Midbrain (tissue), 1 donor: ENCODE data around the gene BCL2.
"Not testable (repeated sequence)": the region's sequence is repeated elsewhere in the genome, so short reads cannot be mapped to it uniquely, and the experiment has no call there.

ENCODE experiments used
- DNase-seq: peaks from one replicate; lab custom pipeline; 2025; lab: John Stamatoyannopoulos, UW

Gene BCL2

DNA sequence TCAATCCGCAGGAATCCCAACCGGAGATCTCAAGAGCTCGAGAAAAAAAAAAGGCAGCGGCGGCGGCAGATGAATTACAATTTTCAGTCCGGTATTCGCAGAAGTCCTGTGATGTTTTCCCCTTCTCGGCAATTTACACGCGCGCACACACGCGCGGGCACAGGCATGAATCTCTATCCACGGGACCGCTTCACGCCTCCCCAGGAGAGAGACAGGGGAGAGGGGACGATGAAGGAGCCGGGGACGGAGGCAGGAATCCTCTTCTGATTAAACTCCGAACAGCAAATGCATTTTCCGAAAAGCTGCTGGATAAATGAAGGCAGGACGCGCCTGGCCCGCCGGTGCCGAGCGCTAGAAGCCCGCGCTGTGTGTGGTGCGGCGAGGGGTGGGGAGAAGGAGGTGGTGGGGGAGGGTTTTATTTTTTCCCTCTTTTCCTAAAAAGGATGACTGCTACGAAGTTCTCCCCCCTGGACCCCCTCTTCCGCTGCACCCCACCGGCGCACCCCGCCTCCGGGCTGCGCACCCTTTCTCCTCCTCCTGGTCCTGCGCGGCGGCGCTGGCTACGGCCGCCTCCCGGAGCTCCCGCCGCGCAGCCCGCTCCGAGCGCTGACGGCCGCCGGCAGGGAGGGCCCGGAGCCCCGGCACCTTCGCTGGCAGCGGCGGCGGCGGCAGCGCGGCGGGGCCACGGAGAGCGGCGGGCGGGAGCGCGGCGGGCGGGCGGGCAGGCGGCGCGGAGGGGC is at the start of gene BCL2:
Gene BCL2 (minus strand): TSS at position 387 of the 740 bp plus-strand sequence.
- peak; percentile 80 for DNase-seq

DNA sequence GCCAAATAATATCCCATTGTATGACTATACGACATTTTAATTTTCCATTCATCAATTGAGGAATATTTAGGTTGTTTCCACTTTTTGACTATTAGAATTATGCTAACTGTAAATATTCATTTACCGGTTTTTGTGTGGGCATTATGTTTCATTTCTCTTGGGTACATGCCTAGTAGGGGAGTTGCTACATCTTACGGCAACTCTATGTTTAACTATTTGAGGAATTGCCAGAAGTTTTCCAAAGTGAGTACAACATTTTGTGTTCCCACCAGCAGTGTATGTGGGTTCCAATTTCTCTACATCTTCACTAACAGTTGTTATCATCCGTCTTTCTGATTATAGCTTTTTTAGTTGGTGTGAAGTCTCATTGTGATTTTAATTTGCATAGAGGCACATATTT is 49.0 kb upstream of the BCL2 start:
- DNase-seq = no peak

DNA sequence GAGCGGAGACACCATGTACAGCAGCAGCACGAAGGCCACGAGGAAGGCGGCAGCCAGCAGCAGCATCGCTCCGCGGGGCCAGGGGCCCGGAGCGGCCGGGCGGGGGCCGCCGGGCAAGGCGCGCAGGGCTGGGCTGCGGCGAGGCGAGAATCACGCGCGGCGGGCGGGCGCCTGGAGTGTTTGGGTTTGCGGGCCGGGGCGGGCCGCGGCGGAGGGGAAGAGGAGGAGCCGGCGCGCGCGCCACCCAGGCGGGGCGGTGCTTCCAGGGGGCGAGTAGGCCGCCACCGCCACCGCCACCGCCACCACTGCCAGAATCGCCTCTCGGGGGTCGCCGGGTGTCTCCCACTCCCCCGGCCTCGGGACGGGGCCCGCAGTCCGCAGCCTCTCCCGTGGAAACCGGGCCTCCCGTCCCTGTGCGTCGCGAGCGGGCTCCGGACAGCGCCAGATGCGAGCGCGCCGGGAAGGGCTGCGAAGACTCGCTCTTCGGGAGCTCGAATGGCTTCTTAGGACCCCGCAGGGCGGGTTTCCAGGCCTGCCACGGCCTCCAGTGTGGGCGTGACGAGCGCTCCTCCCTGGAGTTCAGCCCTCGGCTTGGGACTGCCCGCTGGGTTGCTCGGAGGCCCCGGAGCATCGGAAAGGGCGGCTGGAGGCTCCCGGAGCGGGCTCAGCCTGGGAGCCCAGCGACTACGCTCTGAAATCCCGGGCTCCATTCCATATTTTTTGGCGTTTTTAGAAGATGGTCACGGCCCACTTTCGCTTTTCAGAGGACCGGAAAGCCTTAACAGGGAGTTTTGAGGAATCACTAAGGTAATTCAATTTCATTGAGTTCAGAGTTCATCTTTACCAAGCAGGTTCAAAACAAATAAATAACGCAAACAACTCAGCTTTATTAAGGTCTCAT is 47.7 kb upstream of the BCL2 start, which contains the start of gene KDSR:
Gene KDSR (minus strand): TSS at position 154 of the 901 bp plus-strand sequence. CDS start 88 bp downstream, at position 66.
- peak; percentile 95 for DNase-seq

DNA sequence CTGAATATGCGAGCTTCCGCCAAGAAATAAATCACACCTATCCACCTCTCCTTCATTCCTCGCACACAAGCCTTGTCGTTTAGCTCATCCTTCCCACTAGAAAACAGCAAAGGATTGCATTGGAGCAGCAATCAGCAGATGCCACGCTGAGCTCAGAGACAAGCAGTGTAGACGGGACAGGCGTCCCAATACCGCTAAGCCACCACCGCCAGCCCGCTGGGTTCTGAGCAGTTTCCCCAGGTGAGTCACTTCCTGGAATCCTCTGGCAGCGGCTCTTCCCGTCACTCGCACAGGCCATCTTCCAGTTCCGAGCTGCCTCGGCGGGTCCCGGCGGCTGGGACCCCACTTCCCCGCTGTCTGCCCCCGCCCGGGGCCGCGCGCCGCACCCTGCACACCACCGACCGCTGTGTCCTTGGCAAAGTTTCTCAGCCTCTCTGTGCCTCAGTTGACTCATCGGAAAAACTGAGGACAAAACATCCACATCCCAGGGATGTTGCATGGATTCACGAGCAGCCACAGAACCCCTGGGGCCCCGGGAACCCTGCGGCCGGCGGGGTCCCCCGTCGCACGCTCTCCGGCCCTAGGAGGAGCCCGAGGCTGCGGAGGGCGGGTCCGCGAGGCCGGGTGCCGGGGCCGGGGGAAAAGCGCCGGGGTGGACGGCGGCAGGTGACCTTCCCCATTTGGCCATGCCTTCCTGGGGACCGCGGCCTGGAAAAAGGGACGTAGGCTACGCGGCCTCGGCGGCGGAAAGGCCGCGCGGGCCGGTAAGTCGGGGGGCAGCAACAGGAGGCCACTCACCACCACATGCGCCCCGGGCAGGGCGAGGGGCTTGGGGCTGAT is 46.9 kb upstream of the BCL2 start:
- no peak for DNase-seq

DNA sequence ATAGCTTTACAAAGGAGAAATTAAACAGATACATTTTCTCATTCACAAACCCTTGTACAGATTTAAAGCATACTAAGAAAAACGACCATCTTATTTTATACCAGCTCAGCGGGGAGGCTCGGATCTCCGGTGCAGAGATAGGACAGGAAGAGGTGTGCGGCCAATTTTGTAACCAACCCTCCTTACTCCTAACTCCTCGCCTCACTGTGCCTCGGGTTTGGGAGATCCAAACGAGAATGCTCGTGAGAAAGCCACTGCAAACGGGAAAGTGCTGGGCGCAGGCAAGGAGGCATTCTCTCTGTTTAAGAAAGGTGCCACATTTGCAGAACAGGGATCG is 46.3 kb upstream of the BCL2 start:
- no peak for DNase-seq

DNA sequence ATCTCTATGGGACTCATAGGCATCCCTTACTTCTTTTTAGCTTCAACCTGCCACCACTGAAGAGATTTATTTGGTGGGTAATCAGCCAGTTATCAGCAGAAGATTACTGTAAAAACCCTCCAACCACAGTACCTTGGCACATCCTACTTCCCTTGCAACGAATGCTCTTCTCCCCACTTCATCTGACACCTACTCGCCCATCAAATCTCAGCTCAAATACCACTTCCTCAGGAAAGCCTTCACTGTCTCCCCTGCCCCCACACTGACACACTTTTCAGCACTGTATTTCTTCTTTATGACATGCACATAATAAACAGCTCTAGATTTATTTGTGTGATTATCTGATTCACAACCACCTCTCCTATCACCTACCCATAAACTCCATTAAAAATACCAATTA is 44.4 kb upstream of the BCL2 start:
- DNase-seq = no peak

DNA sequence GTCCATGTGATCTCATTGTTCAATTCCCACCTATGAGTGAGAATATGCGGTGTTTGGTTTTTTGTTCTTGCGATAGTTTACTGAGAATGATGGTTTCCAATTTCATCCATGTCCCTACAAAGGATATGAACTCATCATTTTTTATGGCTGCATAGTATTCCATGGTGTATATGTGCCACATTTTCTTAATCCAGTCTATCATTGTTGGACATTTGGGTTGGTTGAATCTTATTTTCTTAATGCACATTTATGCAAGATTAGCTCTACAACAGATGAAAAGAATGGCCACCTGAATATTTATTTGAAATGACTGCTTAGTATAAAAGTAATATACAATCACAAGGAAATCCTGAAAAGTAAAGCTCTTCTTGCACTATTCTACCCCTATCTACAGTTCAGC is 43.9 kb upstream of the BCL2 start:
- not testable (repeated sequence) for DNase-seq

DNA sequence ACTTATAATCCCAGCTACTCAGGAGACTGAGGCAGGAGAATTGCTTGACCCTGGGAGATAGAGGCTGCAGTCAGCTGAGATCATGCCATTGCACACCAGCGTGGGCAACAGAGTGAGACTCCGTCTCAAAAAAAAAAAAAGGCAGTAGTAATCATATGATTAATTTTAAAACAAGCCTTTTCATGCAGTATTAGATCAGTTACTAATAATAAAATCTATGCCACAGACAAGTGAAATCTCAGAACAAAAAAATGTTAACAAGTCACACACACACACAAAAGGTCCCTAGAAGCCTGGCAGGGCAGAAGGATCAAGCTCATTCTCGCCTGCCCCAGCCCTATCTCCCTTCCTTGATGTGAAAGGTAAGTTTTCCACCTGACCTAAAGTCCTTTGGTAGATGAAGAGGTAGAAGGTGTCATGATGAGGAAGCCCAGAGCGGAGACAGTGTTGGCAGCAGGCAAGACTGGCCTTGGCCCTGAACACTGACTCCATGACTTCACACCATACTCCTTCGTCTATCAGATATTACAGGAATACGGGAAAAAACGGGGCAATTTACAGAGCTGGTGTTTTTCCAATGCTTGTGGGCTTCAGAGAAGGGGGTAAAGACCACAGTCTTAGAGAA is 36.8 kb upstream of the BCL2 start:
- no peak for DNase-seq

DNA sequence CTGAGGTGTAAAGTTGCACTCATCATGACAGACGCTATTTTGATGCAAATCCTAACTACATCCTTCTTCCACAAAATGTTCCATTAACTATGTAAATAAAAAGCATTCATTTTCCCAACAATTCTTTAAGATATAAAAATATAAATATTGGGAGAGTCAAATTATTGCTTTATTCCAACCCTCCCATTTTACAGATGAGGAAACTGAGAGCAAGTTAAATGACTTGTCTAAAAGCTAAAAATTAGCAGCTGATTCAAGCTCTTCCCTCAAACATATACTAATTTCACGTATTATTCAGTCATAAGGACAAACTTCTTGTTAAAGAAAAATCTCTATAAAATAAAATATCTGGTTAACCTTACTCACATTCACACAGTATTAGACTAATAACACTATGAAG is 30.7 kb upstream of the BCL2 start:
- DNase-seq = no peak

DNA sequence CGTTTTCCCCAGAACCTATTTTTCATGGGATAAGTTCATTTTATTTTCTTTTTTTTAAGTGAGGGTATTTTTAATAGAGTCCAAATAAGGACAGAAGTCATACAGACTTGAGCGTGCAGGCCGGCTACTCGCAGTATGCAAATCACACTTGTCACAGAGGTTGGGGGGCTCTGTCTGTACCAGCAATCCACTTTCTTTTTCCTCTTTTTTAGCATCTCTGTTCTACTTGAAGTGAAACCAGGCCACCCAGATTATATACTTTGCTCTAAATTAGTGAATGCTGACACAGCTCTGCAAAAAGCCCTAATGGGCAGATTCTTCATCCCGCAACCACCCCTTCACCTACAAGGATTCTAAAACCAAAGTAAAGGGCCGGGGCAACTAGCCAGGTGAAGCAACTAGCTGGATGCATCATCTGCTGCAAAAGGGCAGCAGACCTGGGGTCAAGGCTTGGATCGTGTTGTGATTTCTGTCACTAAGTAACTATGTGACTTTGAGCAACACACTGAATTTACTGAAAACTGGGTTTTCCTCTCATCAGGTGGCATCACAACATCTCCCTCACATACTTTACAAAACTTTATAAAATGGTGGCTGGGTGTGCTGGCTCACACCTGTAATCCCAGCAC is 29.1 kb upstream of the BCL2 start:
- no peak for DNase-seq

DNA sequence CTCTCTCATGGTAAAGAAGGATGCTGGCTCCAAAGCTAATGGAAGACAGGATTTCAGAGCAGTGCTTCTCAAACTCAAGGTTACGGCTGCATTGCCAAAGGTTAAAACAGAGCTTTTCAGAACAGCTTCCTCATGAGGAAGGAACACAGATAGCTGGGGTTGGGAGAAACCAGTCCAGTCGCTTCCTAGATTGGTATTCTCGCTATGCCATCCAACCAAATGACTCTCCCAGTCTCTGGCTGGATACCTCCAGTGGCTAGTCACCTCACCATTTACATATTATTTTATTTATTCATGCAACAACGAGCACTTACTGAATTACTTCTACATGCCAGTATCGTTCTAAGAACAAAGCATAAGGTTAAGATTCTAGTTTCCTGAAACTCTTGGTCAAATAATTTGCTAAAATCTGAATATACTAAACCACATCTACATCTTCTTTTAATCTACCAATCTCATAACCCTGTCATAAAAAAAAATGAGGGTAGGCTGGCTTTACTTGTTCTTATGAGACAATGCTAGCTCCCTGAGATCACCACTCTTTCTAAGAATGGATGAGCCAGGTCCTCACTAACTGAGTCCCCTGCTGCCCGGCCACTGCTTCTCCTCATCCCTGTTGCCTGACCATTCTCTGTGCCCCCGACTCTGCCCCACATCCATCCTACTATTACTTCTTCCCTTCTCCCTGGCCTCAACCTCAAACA is 27.1 kb upstream of the BCL2 start:
- DNase-seq = no peak

DNA sequence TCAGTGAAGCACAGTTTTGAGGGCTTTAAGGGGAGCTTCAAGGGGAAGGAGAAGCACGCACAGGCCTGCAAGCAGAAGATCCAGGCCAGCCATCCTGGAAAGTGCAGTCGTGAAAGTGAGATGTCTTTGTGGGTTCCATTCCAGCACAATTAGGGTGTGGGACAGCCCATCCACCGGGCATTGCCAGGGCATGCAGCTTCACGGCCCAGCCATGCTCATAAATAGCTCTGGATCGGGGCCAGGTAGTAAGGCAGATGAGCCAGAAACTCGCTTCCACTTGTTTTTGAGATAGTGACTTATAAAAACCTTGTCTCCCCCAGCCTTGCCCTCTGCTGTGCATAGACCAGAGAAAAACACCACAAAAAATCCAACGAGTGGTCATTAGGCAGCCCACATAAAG is 26.5 kb upstream of the BCL2 start:
- DNase-seq = no peak

DNA sequence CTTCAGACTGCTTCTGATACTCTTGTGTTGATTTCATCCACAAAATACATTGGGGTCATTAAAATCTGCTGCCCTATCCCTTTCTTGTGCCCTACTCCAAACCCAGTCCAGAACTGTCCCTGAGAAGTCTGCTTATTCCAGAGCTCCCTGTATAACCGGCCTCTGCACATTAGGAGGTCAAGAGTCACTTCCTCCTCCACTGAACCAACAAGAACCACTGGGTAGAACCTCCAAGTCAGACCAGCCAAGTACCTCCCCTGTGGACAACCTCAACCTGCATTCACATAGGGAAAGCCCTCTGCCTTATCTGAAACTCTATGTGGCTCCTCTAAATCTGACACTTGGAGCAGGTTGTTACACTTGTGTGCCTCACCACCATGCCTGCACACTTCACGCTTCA is 25.3 kb upstream of the BCL2 start:
- no peak for DNase-seq

DNA sequence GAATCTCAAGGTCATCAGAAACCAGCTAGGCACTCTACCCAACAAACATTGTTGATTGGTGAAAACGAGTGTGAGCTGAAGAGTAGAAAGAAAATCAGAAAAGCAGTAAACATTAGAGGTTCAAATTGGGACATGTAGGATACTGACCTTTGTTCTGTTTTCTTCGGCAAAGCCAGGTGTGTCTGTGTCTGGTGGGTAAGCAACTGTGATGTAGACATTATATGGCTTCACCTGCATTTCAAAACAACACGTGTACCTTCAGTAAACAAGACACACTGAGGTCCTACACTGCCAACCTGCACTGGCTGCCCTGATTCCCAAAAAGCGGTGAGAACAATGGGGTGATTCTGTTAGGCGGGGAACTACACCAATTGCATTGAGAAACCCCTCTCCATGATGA is 24.7 kb upstream of the BCL2 start:
- no peak for DNase-seq

DNA sequence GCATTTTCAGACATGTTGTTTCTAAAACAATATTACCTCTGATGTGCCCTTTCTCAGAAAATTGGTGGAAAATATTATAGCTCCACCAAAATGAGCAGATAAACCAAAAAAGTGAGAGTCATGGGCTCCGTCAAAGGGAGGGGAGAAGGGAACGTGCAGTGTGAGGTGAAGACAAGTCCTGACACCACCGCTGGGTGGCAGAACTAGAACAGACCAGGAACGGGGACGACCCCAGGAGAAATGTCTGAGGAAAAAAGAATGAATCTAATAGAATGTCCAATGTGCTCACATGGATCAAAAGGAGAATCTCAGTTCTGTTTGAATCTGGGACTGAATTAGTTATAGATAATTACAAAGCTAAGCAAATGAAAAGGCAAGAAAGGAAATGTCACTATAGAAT is 22.6 kb upstream of the BCL2 start:
- DNase-seq = peak; percentile 21

DNA sequence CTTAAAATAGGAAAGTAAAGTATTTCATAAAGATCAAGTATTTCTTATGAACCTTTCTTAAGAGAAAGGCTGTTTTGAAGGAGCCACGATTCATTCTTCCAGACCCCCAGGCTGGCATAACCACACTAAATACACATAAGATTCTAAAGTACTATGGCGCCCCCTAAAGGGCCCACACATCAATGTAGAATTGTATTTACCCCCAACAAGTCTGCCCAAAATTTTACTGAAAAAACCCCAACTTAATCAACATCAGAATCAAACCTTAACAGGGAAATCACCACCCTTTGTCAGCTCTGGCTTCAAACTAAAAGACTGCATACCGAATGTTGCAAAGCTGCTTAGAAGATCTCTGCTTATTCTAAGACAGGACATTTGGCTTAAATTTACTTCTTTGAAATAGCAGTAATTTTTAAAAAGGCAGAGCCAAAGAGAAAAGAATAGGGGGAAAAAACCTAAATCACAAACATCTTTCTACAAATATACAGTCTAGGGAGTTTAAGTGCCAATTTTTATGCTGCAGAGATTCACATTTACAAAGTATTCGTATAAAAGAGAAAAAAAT is 20.4 kb upstream of the BCL2 start:
- peak; percentile 35 for DNase-seq

DNA sequence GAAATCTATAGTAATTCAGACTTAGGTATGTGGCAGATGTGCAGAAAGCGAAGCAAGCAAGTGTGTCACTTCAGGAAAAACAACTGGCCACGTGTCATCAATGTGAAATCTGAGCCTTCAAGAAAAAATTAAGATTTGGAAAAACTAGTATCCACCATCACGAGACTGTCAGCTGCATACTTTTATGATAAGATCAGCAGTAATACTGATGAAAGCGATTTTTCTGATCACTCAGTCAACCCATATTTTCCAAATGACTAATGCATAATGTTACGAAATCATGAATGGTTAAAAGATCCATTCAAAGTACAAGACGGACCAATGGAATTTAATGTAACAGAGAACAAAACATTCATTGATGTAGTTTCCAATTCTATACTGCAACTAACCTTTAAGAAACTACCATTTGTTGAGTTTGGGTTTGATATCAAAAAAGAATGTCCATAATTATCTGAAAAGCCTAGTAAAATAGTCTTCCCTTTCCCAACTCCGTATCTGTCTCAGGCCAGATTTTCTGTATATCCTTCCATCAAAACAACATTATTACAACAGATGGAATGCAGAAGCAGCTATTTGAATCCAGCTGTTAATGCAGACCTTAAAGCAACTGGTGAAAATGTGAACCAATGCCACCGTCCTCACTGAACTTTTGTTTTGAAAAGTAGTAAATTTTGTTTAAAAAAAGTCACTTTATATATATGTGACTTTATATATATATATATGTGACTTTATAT is 17.0 kb upstream of the BCL2 start:
- no peak for DNase-seq

DNA sequence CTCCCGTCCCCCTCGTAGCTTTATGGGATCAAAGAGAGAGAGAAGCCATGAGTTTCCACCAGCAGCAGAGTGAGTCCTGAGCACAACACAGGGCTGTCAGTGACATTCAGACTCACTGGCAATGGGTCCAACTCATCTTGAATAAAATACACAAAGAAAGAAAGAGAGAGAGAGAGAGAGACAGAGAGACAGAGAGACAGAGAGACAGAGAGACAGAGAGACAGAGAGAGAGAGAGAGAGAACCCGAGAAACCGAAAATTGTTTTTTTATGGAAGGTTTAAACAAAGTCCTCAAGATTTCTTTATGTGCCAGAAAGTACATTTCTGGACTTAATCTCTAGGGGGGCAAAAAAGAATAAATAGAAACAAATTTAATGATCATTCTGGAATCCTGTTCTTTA is 11.5 kb upstream of the BCL2 start:
- DNase-seq = no peak

DNA sequence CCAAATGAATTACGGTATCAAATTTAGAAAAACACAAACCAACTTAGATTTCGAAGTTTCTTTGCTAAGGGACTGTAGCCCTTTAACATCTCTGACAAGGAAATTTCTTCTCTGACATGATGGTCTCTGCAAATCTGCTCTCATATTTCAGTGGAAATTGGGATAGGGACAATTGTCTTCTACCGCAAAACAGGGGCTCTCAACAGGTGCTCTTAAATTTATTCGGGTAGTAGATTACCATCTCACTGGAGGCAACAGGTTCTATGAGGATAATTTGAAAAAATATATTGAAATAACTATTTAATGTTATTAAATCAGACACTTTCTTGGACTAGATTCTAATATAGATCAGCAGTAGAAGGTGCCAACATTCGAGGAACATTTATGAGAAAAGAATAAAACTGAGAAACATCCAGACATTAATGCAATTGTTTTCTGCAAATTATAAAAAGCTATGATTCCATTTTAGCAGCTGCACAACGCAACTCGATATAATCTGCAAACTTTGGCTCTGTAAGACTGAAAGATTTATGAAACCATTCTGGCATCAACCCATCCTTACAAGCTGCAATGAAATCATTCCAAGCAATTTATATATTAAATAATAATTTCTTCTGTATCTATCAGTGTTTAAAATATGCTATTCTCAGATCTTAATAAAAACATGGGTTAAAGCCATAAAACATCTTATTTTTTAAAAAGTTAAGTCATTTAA is 10.0 kb upstream of the BCL2 start:
- DNase-seq = no peak
